ENCODE data around the gene FMNL2.
"Not testable (repeated sequence)": the region's sequence is repeated elsewhere in the genome, so short reads cannot be mapped to it uniquely, and the experiment has no call there.

FMNL2 gene

GRCh38 chr2:152372438-152372984 lies 37.5 kb downstream of the FMNL2 start:
- no peak for DNase-seq

DNA sequence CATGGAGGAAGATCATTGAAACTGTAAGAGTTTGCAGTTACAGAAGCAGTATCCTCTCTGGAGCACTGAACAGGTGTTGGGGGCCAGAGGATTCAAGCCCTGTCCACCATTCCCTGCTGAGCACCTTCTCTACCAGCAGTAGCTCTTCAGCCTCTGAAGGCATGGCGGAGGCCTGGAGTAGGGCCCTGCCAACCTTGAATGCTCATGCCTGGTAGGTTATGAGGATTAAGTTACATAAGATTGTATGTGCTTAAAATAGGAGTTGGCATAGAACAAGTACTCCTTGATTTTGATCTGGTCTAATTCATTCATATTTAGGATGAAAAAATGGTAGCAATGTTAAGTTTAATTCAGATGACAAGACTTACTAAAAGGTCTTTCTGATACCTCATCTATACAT lies 40.2 kb downstream of the FMNL2 start:
- DNase-seq, result no peak

GRCh38 chr2:152376385-152376784 lies 41.4 kb downstream of the FMNL2 start:
- no peak for DNase-seq

- no peak for DNase-seq
These were observed 42.0 kb downstream of the FMNL2 start for GRCh38 chr2:152376968-152377367.

GRCh38 chr2:152379089-152379488 lies 44.1 kb downstream of the FMNL2 start:
- no peak for DNase-seq

GRCh38 chr2:152380261-152381055 lies 45.5 kb downstream of the FMNL2 start:
- no peak for DNase-seq

- no peak for DNase-seq
These were observed 48.7 kb downstream of the FMNL2 start for GRCh38 chr2:152383702-152384101.

DNA sequence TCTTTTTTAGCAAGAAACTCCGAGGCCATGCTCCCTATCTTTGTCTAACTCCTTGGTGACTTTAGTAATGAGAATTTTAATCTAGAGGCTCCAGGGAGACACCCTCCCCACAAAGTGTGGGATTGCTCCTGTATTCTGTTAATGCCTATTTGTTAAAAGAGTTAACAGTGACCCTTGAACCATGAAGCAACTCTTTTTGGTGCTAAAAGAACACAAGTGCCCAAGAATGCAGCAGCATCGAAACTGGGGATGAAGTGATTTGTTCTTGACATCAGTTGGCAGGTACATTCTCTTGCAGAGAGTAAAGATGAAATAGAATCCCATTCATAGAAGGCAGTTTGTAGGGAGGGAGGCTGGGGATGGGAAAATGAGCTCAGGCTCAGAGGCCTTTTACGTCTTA lies 50.0 kb downstream of the FMNL2 start:
- DNase-seq, result no peak

- DNase-seq, result no peak
These were observed 50.7 kb downstream of the FMNL2 start for GRCh38 chr2:152385650-152386049.

GRCh38 chr2:152386266-152386665 lies 51.3 kb downstream of the FMNL2 start:
- no peak for DNase-seq

DNA sequence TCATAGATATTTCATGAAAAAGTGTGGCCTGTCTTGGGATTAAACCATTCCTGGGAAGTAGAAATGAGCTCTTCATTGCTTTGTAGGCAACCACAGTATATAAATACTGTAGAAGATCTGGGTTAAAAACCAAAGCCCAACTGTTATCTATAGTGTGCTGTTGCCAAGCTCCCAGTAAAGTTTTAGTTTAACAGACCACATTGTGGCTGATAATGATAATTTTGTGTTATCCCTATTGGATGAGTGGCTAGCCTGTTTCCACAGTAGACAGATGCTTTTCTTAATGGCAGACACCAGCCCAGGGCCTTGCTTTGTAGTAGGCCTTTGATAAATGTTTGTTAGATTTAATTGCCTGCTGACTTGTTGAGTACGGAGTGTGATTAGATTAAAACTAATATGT lies 52.1 kb downstream of the FMNL2 start:
- no peak for DNase-seq

GRCh38 chr2:152388269-152388668 lies 53.3 kb downstream of the FMNL2 start:
- DNase-seq, result not testable (repeated sequence)

GRCh38 chr2:152389483-152389882 lies 54.5 kb downstream of the FMNL2 start:
- DNase-seq, result no peak

- DNase-seq, result no peak
These were observed 55.9 kb downstream of the FMNL2 start for GRCh38 chr2:152390837-152391236.

- DNase-seq, result no peak
These were observed 56.3 kb downstream of the FMNL2 start for GRCh38 chr2:152391318-152391717.

- DNase-seq, result no peak
These were observed 58.4 kb downstream of the FMNL2 start for GRCh38 chr2:152393377-152393776.

GRCh38 chr2:152394326-152394725 lies 59.4 kb downstream of the FMNL2 start:
- no peak for DNase-seq

- peak in 2 of 51 donors; percentile 13 to 15 for DNase-seq
These were observed 60.1 kb downstream of the FMNL2 start for GRCh38 chr2:152395103-152395502.

DNA sequence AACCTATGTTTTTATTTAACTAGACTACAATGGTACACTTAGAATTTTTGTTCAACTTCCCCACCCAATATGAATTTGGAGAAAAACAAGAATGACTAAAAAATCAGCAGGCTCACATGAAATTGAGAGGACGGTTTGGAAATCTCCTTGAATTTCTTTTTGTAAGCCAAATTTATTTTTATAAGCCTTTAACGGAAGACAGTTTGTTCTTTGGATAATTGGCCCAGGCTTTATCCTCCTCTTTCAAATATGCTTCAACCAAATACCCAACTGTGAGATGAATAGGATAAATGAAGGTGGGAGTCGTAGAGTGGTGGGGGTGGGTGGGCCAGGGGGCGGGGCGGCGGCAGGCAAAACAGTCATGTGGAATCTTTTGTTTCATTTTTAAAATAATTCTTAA lies 60.6 kb downstream of the FMNL2 start:
- DNase-seq, result no peak

GRCh38 chr2:152396051-152396511 lies 61.1 kb downstream of the FMNL2 start:
- DNase-seq, result no peak

DNA sequence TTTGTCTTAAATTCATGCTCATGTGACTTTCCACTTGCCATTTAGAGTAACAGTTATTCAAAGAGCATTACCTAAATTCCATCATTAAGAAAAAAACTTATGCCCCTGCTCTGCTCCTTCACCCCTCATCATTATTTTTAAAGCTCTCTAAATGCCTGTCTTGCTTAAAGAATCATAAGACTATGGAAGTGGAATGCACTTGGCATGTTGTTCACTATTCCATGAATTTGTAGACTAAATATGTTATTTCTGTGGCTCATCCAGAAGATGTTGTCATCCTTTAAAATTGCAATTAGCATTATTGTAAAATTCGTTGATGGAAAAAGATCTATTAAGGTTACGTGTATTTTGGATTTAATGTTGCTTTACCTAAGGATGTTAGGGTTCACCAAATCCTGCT lies 61.8 kb downstream of the FMNL2 start:
- DNase-seq, result no peak

DNA sequence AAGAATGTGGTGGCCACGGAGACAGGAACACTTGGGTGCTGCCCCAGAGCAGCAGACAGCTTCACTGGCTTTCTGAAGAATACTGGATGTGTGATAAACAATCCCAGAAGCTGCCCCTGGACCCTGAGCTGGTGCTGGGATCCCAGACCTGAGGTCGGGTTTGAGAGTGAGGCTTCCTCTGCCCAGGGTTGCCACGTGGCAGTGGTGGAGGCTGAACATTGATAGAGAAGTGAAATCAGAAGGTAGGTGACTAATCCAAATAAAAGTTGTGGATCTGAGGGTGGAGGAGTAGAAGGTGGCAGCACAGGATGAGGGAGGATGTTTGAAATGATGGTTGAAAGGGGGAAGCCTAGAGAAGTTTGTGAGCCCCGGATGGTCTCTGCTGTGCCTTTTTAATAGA lies 64.0 kb downstream of the FMNL2 start:
- no peak for DNase-seq

- DNase-seq, result no peak
These were observed 65.7 kb downstream of the FMNL2 start for GRCh38 chr2:152400607-152401214.
